Measurements from ENCODE around the gene IRS4. TPM values are rescaled to one million over a fixed set of nuclear protein-coding genes. Genes with fewer than 3 reads are reported as not detected.

Gene IRS4
- not detected for polyA plus RNA-seq (2012; ENCODE audit: insufficient read length, low read depth)

DNA sequence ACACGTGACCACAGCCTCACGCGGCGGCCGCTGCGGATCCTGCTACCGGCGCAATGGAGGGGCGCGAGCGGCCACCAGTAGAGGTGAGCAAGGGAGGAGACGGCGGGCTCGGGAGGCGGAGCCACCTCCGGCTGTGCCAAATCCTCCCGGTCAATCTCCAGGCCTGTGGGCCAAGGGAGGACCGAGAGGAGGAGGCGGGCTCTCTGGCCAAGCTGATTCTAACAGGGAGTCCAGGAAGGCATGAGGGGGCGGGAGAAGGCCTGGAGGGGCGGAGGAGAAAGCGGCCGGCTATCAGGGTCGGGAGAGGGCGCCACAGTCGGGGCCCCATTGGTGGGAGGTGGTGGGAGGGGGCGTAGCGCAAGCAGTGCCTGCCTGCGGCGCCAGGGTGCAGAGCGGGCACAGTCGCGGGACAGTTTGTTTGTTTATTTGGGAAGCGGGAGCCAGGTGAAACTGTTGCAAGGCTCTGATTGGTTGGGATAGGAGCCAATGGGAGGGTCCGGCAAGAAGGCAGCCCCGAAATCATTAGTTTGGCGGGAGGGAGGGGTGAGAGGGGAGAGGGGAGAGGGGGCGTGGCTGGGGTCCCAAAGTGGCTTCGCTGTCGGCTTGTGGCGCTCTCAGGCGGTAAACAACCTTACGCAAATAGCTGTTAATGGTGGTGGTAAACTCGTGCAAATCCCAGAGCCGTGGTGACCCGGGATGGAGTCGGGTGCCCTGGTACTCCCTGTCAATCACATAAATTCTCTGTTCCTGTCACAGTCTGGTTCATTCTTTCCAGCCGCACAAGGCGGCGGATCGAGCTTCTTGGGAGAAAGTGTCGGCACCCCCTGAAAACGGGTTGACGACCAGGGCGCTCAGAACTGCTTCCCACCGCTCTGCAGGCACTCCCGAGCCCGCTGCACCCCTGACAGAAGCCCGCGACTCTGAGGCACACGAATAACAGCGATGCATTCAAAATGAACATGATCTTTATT, at the start of gene IRS4:
Gene IRS4 (minus strand): TSS at position 55 of the 971 bp plus-strand sequence.
- TF ChIP-seq, protein P1, sequence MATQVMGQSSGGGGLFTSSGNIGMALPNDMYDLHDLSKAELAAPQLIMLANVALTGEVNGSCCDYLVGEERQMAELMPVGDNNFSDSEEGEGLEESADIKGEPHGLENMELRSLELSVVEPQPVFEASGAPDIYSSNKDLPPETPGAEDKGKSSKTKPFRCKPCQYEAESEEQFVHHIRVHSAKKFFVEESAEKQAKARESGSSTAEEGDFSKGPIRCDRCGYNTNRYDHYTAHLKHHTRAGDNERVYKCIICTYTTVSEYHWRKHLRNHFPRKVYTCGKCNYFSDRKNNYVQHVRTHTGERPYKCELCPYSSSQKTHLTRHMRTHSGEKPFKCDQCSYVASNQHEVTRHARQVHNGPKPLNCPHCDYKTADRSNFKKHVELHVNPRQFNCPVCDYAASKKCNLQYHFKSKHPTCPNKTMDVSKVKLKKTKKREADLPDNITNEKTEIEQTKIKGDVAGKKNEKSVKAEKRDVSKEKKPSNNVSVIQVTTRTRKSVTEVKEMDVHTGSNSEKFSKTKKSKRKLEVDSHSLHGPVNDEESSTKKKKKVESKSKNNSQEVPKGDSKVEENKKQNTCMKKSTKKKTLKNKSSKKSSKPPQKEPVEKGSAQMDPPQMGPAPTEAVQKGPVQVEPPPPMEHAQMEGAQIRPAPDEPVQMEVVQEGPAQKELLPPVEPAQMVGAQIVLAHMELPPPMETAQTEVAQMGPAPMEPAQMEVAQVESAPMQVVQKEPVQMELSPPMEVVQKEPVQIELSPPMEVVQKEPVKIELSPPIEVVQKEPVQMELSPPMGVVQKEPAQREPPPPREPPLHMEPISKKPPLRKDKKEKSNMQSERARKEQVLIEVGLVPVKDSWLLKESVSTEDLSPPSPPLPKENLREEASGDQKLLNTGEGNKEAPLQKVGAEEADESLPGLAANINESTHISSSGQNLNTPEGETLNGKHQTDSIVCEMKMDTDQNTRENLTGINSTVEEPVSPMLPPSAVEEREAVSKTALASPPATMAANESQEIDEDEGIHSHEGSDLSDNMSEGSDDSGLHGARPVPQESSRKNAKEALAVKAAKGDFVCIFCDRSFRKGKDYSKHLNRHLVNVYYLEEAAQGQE (IDR thresholded peaks at IDR 0.05; ENCODE audit: insufficient read depth in 1 of 2, low read depth in 2 of 2, low read length in 2 of 2) = no peak
- TF ChIP-seq POLR2AphosphoS5 (IDR thresholded peaks at IDR 0.05; ENCODE audit: low read depth, low read length) (no peak), FOXP2 (optimal IDR thresholded peaks at IDR 0.05; ENCODE audit: borderline replicate concordance, extremely low read depth, extremely low read length, insufficient read depth) (no peak), TAF1 (IDR thresholded peaks at IDR 0.05; ENCODE audit: borderline replicate concordance, insufficient read depth, low read length) (no peak), SIN3A (IDR thresholded peaks at IDR 0.05; ENCODE audit: borderline replicate concordance, insufficient read depth, low read length) (no peak)

DNA sequence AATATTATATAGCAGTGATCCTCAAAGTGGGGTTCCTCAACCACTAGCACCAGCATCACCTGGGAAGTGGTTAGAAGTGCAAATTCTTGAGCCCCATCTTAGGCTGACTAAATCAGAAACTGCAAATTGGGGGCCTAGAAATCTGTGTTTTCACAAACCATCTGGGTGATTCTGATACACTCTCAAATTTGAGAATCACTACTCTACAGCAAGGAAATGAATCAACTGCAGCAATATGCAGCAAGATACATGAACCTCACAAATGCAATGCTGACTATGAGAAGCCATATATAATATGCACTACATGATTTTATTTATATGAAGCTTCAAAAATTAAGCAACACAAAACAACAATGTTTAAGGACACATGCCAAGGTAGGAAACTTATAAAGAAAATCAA, 36.2 kb upstream of the IRS4 start:
- no peak for TF ChIP-seq SIN3A (IDR thresholded peaks at IDR 0.05; ENCODE audit: borderline replicate concordance, insufficient read depth, low read length)
- TF ChIP-seq, protein P1 (IDR thresholded peaks at IDR 0.05; ENCODE audit: insufficient read depth in 1 of 2, low read depth in 2 of 2, low read length in 2 of 2) = no peak
- TF ChIP-seq POLR2AphosphoS5 (IDR thresholded peaks at IDR 0.05; ENCODE audit: low read depth, low read length) = no peak
- no peak for TF ChIP-seq TAF1 (IDR thresholded peaks at IDR 0.05; ENCODE audit: borderline replicate concordance, insufficient read depth, low read length)
- TF ChIP-seq FOXP2 (optimal IDR thresholded peaks at IDR 0.05; ENCODE audit: borderline replicate concordance, extremely low read depth, extremely low read length, insufficient read depth) = no peak

DNA sequence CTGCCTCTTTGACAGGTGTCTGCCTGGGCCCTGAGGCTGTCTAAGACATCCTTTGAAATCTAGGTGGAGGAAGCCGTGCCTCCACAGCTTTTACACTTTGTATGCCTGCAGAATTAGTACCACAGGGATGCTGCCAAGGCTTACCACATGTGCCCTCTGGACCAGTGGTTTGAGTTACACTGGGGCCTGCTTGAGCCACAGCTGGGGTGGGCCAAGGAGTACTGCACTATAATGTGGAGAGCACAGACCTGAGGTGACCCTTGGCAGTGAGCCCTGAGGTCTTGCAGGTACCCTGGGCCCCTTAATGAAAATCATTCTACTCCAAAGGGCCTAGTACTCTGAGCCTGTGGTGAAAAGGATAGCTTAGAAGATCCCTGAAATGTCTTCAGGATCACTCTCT, 27.2 kb upstream of the IRS4 start:
- no peak for TF ChIP-seq POLR2AphosphoS5 (IDR thresholded peaks at IDR 0.05; ENCODE audit: low read depth, low read length)
- TF ChIP-seq TAF1 (IDR thresholded peaks at IDR 0.05; ENCODE audit: borderline replicate concordance, insufficient read depth, low read length) = no peak
- no peak for TF ChIP-seq SIN3A (IDR thresholded peaks at IDR 0.05; ENCODE audit: borderline replicate concordance, insufficient read depth, low read length)
- TF ChIP-seq, protein P1 (IDR thresholded peaks at IDR 0.05; ENCODE audit: insufficient read depth in 1 of 2, low read depth in 2 of 2, low read length in 2 of 2) = no peak
- no peak for TF ChIP-seq FOXP2 (optimal IDR thresholded peaks at IDR 0.05; ENCODE audit: borderline replicate concordance, extremely low read depth, extremely low read length, insufficient read depth)

DNA sequence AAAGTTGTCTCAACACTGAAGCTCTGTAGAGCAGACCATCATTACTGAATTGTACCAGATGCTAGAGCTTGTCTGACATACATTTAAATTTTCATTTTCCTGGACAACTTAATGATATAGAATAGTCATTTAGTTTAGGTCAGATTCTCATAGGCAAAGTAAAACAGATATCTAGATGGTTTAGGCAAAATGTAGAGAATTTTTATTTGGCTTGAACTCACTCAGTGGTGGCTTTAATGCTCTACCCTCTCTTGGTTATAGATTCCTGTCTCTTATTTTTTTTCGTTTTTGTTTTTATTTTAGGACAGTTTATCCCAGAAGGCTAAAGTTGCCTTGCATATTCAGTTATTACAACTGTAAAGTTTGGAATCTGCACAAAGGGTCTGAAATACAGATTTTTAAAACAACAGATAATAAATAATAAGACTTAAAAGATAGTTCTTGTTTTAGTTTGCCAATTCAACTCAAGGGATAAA, 4.0 kb upstream of the IRS4 start:
- TF ChIP-seq, protein P1 (IDR thresholded peaks at IDR 0.05; ENCODE audit: insufficient read depth in 1 of 2, low read depth in 2 of 2, low read length in 2 of 2) = no peak
- TF ChIP-seq FOXP2 (optimal IDR thresholded peaks at IDR 0.05; ENCODE audit: borderline replicate concordance, extremely low read depth, extremely low read length, insufficient read depth) = no peak
